ENCODE measurements around the gene STYK1. TPM values are rescaled to one million over a fixed set of nuclear protein-coding genes. Genes with fewer than 3 reads are reported as not detected.
A peak's percentile ranks its signal among the peaks of the same experiment; 100 is the strongest.
"Not testable (repeated sequence)": the region's sequence is repeated elsewhere in the genome, so short reads cannot be mapped to it uniquely, and the experiment has no call there.

STYK1 gene
- total RNA-seq, 1 donor from 2014 or later: 2.6 TPM

DNA sequence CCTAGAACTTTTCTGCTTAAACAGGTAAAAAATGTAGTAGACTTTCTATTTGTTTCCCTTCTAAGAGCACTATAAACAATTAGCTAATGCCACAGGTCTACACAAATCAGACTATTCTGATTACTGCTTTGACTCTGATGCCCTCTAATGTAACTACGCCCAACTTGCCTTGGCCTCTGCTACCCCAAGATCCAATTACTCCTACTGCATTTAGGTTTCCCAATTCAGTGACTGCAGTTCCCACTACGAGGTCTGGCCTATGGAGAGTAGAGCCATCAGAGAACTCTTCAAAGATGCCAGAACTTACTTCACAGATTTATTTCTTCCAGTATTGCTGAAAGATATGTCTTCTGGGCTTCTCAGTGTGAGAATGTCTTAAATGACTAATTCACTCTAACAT lies 15.3 kb upstream of the STYK1 start:
- DNase-seq (ENCODE audit: low read depth): no peak

DNA sequence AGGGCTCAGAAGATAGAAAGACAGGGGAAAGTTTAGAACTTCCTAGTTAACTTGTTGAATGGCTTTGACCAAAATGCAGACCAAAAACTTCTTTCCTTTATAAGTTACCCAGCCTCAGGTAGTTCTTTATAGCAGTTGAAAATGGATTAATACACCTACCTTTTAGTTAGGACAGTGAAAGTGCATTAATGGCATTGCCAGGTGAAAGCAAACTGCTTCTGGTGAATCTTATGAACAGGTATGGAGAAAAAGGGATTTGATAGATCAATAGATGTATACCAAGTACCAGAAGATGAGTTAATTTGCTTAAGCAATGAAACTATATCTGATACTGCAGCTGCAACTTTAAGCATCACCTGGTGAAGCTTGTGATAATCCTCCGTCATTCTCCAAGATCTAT lies 14.2 kb upstream of the STYK1 start:
- DNase-seq (ENCODE audit: low read depth): no peak

DNA sequence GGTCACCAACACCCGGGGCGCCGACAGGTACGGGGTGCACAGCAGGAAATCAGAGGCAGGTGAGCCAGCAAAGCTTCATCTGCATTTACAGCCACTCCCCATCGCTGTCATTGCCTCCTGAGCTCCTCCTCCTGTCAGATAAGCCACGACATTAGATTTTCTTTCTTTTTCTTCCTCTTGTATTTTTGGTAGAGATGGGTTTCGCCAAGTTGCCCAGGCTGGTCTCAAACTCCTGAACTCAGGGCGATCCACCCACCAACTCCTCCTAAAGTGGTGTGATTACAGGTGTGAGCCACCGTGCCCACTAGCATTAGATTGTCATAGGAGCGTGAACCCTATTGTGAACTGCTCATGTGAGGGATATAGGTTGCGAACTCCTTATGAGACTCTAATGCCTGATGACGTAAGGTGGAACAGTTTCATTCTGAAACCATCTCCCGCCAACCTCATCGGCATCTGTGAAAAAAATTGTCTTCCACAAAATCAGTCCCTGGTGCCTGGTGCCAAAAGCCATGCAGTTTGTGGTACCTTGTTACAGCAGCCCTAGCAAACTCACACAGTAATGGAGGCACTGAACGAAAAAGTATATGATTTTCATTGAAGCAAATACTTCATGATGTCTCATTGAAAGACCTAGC lies 1.5 kb downstream of the STYK1 start:
- DNase-seq (ENCODE audit: low read depth): no peak

DNA sequence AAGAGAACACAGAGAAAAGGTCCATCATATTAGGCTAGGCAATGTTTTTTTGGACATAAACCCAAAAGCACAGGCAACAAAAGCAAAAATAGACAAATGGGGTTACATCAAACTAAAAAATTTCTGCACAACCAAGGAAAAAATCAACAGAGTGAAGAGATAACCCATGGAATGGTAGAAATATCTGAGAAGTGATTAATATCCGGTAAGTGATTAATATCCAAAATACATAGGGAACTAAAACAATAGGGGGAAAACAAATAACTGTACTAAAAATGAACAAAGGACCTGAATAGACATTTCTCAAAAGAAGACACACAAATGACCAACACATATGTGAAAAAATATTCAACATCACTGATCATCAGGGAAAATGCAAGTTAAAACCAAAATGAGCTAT lies 4.3 kb downstream of the STYK1 start:
- no peak for DNase-seq (ENCODE audit: low read depth)

DNA sequence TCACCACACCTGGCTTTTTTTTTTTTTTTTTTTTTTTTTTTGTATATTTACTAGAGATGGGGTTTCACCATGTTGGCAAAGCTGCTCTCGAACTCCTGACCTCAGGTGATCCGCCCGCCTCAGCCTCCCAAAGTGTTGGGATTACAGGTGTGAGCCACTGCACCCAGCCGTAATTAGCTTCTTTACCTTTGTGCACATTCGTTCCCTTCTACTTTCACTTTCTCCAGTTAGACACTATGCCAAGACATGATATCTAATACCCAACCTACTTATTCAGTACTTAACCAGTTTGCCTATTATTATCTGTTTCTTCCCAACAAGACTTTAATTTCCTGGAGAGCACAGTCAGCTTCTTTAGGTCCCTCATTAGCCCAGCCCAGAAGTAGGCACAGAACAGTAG lies 5.3 kb downstream of the STYK1 start:
- DNase-seq (ENCODE audit: low read depth): no peak

DNA sequence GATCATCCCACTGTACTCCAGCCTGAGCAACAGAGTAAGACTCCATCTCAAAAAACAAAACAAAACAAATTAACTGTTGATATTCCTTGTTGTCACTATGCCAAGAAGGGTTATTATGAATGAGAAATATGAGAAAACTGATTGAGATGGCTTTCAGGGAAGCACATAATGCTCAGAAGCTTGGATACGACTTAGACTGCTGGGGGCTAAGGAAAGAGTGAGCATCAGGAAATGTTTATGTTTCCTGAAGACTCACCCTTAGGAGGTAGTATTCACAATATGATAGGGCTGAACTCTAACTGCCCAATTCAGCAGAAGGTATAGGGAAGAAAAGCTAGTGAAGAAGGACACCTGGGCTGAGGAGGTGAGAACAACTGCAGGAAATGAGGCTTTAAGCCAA lies 6.3 kb downstream of the STYK1 start:
- no peak for DNase-seq (ENCODE audit: low read depth)

DNA sequence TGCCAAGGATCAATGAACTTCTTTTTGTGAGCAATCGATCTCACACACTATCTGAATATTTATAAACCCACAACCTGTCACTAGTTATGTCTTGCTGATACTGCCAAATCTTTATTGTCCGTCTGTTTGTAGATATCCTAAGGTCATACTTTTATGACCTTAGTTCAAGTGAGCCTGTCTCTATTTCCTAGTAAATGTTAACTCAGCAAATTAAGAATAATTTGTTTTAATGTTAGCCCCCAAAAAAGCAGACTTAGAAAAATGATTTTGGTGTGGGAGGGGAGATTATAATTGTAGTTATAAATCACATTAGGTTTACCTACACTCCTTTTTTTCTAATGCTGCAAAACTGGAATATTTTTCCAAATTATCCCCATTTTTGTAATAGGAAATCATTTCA lies 9.4 kb downstream of the STYK1 start:
- DNase-seq (ENCODE audit: low read depth): no peak

DNA sequence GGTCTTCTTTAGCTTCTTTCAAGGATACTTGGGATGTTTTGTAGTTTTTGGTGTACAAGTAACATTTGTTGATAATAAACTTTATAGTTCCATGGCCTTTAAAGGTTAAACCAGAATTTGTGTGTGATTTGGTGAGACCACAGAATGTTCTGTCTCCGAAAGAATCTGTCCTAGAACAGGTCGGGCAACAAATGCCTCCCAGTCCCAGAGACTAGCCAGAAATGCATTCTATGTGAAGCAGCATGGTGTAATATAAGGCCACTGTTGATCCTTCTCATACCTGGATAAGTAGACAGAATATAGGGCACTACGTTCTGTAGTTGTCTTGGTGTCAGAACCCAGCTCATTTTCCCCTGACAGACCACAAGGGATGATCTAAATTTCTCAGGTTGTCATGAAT lies 10.0 kb downstream of the STYK1 start:
- no peak for DNase-seq (ENCODE audit: low read depth)

DNA sequence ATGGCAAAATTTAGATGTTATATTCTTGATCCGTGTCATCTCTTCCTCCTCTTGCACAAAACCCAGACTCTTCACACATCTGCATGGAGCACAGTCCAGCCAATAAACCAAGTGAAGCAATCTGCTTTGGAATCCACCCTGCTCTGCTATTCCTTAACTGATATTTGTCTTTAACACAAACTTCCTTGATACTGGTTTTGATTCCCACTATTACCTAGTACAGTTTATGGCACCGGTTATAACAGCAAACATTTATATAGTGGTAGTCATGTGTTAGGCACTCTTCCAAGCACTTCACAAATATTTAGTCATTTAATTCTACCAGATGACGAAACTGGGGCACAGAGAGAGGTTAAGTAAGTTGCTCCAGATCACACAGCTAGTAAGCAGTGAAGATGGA lies 12.5 kb downstream of the STYK1 start:
- DNase-seq (ENCODE audit: low read depth): peak; percentile 9

DNA sequence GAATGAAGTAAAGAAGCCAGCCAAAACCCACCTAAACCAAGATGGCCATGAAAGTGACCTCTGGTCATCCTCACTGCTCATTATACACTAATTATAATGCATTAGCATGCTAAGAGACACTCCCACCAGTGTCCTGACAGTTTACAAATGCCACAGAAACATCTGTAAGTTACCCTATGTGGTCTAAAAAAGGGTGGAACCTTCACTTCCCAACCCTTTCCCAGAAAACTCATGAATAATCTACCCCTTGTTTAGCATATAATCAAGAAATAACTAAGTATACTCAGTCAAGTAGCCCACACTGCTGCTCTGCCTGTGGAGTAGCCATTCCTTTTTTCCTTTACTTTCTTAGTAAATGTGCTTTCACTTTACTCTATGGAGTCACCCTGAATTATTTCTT lies 19.8 kb downstream of the STYK1 start:
- DNase-seq (ENCODE audit: low read depth): no peak

DNA sequence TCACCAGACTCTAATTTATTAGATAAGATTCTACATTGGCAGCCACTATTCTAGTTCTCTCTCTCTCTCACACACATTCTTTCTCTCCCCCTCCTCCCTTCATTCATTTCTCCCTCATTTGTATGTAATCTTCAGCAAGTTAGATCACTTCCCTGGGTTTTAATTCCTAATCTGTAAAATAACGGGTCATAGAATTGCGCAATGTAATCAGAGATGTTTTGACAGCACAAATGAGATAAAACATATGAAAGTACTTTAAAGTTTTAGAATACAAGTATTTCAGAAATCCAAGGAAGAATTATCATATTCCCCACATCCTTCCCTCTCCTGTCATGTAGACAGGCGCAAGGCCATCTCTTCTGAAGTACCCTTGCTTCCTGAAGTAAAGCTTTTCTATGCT lies 21.7 kb downstream of the STYK1 start:
- DNase-seq (ENCODE audit: low read depth): no peak

DNA sequence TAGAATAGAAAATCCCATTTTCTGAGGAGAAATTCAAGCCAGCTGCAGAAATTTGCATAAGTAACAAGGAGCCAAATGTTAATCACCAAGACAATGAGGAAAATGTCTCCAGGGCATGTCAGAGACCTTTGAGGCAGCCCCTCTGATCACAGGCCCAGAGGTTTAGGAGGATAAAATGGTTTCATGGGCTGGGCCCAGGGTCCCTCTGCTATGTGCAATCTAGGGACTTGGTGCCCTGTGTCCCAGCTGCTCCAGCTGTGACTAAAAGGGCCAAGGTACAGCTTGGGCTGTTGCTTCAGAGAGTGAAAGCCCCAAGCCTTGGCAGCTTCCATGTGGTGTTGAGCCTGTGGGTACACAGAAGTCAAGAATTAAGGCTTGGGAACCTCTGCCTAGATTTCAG lies 27.3 kb downstream of the STYK1 start:
- not testable (repeated sequence) for DNase-seq (ENCODE audit: low read depth)

DNA sequence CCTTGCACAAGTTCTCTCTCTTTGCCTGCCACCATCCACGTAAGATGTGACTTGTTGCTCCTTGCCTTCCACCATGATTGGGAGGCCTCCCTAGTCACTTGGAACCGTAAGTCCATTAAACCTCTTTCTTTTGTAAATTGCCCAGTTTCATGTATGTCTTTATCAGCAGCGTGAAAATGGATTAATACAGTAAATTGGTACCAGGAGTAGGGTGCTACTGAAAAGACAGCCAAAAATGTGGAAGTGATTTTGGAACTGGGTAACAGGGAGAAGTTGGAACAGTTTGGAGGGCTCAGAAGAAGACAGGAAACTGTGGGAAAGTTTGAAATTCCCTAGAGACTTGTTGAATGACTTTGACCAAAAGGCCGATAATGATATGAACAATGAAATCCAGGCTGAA lies 27.9 kb downstream of the STYK1 start:
- DNase-seq (ENCODE audit: low read depth): no peak

DNA sequence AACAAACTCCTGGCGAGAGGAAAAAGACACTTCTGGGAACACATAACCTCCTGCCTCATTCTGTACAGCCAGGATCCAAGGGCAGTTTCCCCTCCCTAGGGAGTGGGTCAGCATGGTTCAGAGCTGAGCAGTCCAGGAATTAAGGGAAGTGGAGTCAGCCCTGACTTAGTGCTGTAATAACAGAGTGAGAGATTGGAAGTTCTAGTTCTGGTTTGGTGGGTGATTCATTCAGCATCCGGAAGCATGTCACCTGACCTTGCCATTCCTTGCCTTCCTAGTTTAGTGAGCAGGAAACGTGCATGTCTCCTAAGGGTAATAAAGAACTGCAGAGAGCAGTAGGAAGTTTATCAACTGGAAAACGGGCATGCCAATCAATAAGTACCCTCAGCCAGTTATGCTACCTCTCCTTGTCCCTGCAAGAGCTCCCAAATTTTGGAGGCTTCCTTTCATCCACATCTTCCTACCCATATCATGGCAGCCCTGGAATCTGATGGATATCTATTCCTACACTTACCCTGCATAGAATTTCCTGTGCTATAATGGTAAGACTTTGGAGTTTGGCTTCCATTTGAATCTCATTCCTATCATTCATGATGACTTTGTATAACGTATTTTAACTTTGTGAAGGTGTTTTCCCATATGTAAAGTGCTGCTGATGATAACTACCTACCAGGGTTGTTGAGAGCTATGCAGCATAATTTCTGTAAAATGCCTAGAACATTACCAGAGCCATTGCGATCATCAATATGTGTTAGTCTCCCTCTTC lies 31.9 kb downstream of the STYK1 start:
- peak; percentile 85 for DNase-seq (ENCODE audit: low read depth)

DNA sequence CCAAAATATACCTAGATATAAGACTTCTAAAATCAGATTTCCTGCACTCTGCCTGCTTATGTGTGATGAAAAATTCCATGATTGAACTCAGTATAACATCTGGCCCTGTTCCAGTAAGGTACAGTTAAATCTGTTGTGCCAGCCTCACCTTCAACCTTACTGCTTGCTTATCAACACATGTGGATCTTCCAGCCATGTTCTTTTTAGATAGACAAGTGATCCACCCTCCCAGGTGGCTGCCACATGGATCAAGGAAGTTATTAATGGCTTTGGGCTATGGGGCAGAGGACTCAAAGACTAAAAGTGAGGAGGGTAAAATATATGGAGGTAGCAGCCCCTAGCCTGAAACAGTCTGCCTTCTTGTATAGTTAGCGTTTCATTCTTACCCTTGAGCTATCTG lies 35.1 kb downstream of the STYK1 start:
- DNase-seq (ENCODE audit: low read depth): no peak

DNA sequence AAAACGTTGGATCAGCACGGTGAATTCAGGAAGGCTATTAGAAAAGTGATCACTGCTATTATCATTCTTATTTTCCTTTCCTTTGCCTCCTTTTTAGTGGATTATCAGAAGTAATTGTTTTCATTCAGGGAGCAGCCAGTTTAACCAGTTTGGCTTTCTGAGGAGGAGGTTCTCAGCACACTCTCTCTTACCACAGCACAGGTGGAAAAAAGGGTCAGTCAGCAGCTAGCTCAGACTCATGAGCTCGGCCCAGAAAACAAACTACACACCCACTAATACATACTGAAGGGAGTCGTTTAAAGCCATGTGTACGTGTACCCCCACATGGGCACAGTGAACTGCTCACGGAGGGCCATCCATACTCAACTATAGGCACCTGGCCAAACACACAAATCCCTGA lies 37.2 kb downstream of the STYK1 start:
- peak; percentile 2 for DNase-seq (ENCODE audit: low read depth)

DNA sequence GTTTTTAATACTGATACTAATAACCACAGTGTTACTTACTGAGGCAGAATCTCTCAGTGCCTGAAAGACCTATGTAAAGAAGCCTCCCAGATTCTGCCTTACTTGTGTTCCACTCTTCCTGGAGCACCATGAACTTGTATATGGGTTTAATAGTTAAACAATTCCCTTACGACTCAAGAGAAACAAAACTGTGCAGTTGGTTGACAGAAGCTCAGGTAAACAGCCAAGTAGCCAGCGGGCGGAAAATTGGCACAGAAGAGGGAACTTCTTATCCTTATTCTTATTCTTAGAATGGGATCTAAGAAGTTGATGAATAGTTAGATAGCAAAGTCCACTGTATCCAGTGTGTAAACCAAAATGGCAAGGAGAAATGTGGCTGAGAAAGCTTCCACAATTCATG lies 37.7 kb downstream of the STYK1 start:
- DNase-seq (ENCODE audit: low read depth): peak; percentile 13

DNA sequence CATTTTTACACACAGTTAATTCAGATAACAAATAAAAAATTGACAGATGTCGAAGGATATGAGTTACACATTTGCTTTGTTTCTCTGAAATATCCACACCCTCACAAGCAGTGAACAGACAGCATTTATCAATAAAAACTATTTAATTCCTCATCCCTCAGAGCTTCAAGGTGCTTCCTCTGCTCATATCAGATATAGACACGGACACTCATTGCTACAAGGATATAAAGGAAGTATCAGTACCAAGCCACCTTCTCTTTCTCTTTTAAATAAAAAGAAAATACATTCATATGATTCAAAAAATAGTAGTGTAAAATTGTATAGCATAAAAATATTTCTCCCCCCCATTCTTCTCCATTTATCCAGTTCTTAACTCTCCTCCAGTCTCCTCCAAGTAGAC lies 38.5 kb downstream of the STYK1 start:
- DNase-seq (ENCODE audit: low read depth): no peak

DNA sequence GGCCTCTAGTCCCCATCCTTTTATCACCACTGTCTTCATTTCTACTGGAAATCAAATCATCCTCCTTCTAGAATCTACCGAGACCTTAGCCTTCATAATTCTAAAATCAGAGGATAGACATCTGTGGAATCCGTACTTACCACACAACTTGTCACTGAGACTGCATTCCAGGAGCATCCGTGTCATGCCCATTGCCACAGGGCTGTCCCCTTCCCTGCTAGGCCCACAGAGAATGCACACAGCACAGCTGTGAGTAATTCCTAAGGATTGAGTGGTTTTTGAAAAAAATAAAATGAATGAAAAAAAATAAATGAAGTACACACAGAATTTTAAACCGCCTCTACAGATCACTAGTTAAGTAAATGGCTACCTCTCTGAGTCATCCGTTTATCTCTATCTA lies 39.4 kb downstream of the STYK1 start:
- peak; percentile 38 for DNase-seq (ENCODE audit: low read depth)

DNA sequence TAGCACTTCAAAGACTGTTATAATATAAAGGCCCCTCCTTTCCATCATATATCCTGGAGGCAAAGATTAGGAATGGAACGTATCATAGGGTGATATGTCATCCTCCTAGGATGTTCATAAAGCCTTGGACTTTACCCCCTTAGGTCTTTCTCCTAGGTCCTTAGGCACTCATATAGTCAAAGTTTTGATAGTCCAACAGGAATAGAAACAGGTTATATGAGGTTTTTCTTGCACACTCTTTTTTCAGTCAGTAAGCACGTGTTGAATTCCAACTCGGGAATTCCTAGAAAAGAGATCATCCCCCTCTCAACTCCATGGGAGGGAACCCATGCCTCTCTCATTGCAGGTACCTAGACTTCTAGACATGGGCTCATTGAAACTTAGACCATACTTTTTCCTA lies 40.3 kb downstream of the STYK1 start:
- DNase-seq (ENCODE audit: low read depth): no peak

DNA sequence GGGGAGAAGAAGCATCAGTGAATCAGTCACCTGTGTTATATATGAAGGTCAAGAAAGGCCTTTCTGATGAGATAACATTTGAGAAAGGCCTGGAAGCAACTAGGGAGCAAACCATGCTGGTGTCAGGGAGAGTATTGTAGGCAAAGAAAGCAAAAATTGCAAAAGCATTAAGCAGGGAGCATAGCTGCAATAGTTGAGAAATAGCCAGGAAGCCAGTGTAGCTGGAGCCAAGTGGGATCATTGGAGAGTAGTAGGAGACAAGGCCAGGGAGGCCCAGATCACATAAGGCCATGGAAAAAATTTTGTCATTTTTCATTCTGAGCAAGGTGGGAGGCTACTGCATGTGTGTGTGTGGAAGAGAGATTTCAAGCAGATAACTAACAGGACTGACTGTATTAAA lies 41.6 kb downstream of the STYK1 start:
- DNase-seq (ENCODE audit: low read depth): no peak

DNA sequence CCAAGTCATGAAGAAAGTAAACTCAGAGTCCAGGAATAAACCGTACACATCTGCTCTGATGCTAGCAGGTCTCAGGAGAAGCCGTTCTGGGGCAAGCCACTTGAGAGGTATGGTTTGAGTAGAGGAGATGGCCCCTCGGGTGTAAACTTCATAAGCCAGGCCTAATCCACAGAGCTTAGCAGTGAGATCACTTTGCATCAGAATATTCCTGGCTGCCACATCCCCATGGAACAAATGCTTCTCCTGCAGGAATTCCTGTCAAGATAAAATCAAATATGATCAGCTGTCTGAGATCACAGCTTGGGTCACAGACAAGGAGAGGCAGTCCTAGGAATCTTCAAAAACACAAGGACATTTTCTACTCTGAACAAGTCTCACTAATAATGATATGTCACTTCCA lies 49.2 kb downstream of the STYK1 start:
- no peak for DNase-seq (ENCODE audit: low read depth)

DNA sequence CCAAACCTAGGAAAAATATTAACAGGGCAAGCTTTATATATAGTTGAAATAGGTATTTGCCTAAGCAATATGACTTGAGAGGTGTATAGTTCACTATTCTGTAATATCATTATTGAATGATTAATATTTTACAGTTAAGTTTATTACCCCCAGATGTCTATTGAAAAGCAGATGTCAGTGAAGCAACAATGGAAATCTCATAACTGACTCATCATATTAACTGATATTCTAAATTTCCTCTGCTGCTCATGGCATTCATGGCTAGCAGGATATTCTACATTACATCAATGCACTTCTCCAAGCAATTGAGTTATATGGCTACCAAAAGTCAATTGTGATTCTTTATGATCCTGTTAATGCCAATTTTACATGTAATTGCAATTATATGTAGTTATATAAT lies 50.7 kb downstream of the STYK1 start:
- no peak for DNase-seq (ENCODE audit: low read depth)

DNA sequence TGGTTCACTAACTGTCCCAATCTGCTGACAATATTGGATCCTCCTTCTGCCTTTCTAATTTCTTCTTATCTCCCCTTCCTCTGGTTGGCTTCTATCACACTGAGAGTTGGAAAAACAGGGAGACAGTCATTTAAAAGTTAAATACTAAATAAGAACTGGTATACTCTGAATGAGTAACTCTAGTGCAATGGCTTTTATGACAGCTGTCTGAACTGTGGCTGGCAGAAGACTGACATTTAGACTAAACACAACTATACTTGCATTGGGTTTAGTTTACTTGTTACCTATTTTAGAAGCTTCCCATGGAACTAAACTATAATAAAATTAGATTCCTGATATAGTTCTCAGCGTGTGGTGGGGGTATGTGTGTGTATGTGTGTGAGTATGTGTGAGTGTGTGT lies 52.6 kb downstream of the STYK1 start:
- DNase-seq (ENCODE audit: low read depth): no peak

Data from renal cortical epithelial cell (primary cell).